ENCODE measurements around the gene NRG4. TPM values are rescaled to one million over a fixed set of nuclear protein-coding genes. Genes with fewer than 3 reads are reported as not detected.

Gene NRG4
- total RNA-seq, 1 experiment from 2014 or later = 0.39 TPM

GRCh38 chr15:75943246-75943645 is 69.0 kb downstream of the NRG4 start:
- H3K27me3 ChIP-seq (ENCODE audit: control insufficient read depth, insufficient read depth, low read length) = no peaks in the 10 kb centered on the region
- no peaks in the 10 kb centered on the region for H3K4me1 ChIP-seq (ENCODE audit: control insufficient read depth, insufficient read depth, low read length)
- no peak overlapping the region for H3K27ac ChIP-seq (ENCODE audit: low read length)
- no peaks in the 10 kb centered on the region for H3K9me3 ChIP-seq (ENCODE audit: control insufficient read depth, insufficient read depth, low read depth, low read length)
- no TSS peak for BruUV-seq (replicated peaks)
- no peak for TF ChIP-seq POLR2AphosphoS5 (IDR thresholded peaks at IDR 0.05; ENCODE audit: low read depth, low read length)
- TF ChIP-seq REST (IDR thresholded peaks at IDR 0.05; ENCODE audit: insufficient read depth in 1 of 2, low read depth in 2 of 2, low read length in 1 of 2) = no peak
- TF ChIP-seq CTCF (IDR thresholded peaks at IDR 0.05) = no peak
- no peak for TF ChIP-seq SIN3A (IDR thresholded peaks at IDR 0.05; ENCODE audit: borderline replicate concordance, insufficient read depth, low read depth, low read length)
- TF ChIP-seq TCF7L2 (IDR thresholded peaks at IDR 0.05; ENCODE audit: low read depth, low read length) = no peak
- in situ Hi-C loops (cut with HindIII; ENCODE audit: low pct_unique_long_range_greater_than_20kb, low sequenced_read_pairs) = no loop called here
- H3K4me3 ChIP-seq (ENCODE audit: low read depth in 2 of 2, low read length in 2 of 2) = no peak overlapping the region
- no peak for DNase-seq (ENCODE audit: low read depth, low spot score)
- ChIA-PET CTCF (no interaction called here), POLR2A (no interaction called here)
- ATAC-seq = no peak
- intact Hi-C loops (cut with micrococcal nuclease; ENCODE audit: unreplicated experiment) = no loop called here
- no peaks in the 10 kb centered on the region; the same call in 1 of the 2 replicates for H3K36me3 ChIP-seq (ENCODE audit: control insufficient read depth, insufficient read depth, low read length)

GRCh38 chr15:75942464-75942863 is 69.8 kb downstream of the NRG4 start:
- Histone ChIP-seq H3K27me3 (ENCODE audit: control insufficient read depth, insufficient read depth, low read length) (no peaks in the 10 kb centered on the region), H3K4me3 (ENCODE audit: low read depth in 2 of 2, low read length in 2 of 2) (no peak overlapping the region), H3K4me1 (ENCODE audit: control insufficient read depth, insufficient read depth, low read length) (no peaks in the 10 kb centered on the region), H3K9me3 (ENCODE audit: control insufficient read depth, insufficient read depth, low read depth, low read length) (no peaks in the 10 kb centered on the region), H3K27ac (ENCODE audit: low read length) (no peak overlapping the region), H3K36me3 (ENCODE audit: control insufficient read depth, insufficient read depth, low read length) (no peaks in the 10 kb centered on the region; the same call in 1 of the 2 replicates)
- CTCF ChIA-PET = no interaction called here
- BruUV-seq (replicated peaks) = no TSS peak
- in situ Hi-C loops (cut with HindIII; ENCODE audit: low pct_unique_long_range_greater_than_20kb, low sequenced_read_pairs) = no loop called here
- ATAC-seq (peak; percentile 57; the same call in 1 of the 2 replicates), DNase-seq (ENCODE audit: low read depth, low spot score) (no peak)
- POLR2A ChIA-PET = no interaction called here
- no peak for TF ChIP-seq CTCF (IDR thresholded peaks at IDR 0.05)
- no peak for TF ChIP-seq POLR2AphosphoS5 (IDR thresholded peaks at IDR 0.05; ENCODE audit: low read depth, low read length)
- TF ChIP-seq SIN3A (IDR thresholded peaks at IDR 0.05; ENCODE audit: borderline replicate concordance, insufficient read depth, low read depth, low read length) = no peak
- TF ChIP-seq REST (IDR thresholded peaks at IDR 0.05; ENCODE audit: insufficient read depth in 1 of 2, low read depth in 2 of 2, low read length in 1 of 2) = no peak
- no peak for TF ChIP-seq TCF7L2 (IDR thresholded peaks at IDR 0.05; ENCODE audit: low read depth, low read length)
- intact Hi-C loops (cut with micrococcal nuclease; ENCODE audit: unreplicated experiment) = no loop called here
